ENCODE results near the gene LTB4R2.

DNA sequence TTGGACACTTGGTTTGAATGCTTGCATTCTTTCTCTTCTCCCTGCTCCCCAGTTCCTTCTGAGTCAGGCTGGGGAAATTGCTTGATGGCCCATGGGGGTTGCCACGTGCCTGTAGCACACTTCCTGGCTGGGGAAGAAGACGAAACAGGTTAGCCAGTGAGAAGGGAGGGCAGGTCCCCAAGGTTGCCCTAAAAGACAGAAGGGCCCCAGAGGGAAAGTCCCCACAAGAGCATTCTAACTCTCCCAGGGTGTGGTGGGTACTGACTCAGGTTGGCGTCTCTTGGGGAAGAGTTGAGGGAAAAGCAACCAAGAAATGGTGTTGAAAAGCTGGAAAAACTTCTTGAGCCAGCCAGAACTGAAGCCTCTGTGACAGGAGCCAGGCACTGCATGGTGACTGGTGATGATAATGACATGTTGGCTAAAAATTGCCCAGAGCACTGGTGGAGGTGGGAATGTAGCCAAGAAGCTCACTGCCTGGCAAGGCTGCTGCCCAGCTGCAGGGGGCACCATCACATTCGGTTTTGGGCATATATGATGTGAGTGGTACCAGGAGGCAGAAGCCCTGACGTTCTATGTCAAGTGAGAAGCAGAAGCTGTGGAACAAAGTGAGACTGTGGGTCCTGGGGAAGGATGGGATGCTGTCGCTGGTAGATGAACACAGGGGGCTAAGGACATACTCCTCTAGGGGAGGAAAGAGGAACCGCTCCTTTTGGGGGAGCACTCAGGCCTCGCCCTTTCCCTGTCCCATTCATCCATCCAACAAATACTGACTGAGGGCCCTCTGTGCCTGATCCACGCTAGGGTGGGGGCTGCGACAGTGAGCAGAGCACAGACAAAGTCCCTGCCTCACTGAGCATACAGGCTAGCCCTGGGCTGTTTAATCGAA lies 30.4 kb upstream of the LTB4R2 start:
- TF ChIP-seq EZH2 (IDR thresholded peaks at IDR 0.05; ENCODE audit: insufficient read depth, poor library complexity, severe bottlenecking) (no peak), EZH2phosphoT487 (IDR thresholded peaks at IDR 0.05; ENCODE audit: insufficient read depth, low read depth) (no peak)
